ENCODE results near the gene TOB1.

The TOB1 gene

GRCh38 chr17:50844117-50844700, 21.9 kb downstream of the TOB1 start:
- no peak for DNase-seq

DNA sequence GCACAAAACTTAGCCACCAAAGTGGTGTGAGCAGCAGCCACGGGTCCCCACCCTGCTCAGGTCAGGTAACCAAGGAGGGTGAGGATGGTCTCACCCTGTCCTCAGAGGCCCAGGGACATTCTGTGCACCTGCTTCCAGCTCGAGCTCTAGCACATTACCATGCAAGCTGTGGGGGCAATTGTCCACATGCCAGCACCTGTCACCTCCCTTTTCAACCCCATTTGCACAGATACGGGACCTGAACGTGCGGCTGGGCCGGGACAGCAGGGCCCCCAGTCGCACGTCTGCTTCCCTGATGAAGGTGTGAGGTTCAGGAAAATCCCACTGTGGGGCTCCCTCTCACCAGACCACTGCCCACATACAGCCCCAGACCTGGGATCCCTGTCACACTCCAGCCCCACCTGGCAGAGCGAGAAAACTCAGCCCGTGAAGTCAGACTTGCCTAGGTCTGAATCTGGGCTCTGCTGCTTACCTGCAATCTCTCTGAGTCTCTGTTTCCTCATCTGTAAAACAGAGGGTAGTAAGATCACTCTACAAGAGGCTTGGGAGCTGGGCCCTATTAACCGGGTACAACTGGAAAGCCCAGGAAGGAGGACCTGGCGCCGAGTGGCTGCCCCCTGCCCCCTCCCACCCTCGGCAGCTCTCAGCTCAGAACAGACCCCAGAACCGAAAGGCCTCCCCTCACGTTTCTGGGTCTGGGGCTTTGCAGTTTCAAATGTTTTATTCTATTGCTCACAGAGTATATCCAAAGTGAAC, 22.8 kb downstream of the TOB1 start:
- DNase-seq, result no peak

- no peak for DNase-seq
Observed at GRCh38 chr17:50842506-50843149, 23.5 kb downstream of the TOB1 start.

GRCh38 chr17:50841949-50842354, 24.2 kb downstream of the TOB1 start:
- peak; percentile 50 for DNase-seq

DNA sequence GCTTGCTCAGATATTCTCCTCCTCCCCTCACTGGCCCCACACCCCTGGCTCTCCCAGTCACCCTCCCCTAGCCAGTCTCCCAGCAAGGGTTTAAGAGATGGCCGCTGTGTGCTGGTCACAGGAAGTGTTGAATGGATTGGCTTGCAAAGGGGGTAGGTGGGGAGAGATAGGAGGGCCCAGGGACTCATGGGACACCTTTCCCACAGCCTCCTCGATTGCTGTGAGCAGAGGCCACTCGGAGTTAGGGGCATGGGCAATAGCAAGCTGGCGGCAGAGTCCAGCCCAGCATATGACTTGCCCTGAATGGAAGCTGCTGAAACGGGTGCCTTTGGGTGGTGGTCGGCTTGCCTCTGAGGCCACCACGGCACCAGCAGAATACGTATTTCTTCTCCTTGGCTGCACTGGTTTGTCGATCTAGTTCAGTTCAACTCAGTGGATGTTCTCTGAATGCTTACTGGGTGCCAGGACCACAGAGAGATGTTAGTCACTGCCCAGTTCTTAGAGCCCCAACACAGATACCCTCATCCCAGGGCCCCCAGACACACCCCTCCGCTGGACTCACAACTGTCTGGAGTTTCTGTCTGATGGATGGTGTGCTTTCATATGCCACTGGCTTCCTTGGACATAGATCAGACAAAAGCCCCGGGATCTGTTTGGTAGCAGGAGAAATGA, 24.7 kb downstream of the TOB1 start:
- DNase-seq, result no peak

DNA sequence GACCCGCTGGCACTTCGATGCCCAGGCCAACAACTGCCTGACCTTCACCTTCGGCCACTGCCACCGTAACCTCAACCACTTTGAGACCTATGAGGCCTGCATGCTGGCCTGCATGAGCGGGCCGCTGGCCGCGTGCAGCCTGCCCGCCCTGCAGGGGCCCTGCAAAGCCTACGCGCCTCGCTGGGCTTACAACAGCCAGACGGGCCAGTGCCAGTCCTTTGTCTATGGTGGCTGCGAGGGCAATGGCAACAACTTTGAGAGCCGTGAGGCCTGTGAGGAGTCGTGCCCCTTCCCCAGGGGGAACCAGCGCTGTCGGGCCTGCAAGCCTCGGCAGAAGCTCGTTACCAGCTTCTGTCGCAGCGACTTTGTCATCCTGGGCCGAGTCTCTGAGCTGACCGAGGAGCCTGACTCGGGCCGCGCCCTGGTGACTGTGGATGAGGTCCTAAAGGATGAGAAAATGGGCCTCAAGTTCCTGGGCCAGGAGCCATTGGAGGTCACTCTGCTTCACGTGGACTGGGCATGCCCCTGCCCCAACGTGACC, 25.8 kb downstream of the TOB1 start:
- no peak for DNase-seq

DNA sequence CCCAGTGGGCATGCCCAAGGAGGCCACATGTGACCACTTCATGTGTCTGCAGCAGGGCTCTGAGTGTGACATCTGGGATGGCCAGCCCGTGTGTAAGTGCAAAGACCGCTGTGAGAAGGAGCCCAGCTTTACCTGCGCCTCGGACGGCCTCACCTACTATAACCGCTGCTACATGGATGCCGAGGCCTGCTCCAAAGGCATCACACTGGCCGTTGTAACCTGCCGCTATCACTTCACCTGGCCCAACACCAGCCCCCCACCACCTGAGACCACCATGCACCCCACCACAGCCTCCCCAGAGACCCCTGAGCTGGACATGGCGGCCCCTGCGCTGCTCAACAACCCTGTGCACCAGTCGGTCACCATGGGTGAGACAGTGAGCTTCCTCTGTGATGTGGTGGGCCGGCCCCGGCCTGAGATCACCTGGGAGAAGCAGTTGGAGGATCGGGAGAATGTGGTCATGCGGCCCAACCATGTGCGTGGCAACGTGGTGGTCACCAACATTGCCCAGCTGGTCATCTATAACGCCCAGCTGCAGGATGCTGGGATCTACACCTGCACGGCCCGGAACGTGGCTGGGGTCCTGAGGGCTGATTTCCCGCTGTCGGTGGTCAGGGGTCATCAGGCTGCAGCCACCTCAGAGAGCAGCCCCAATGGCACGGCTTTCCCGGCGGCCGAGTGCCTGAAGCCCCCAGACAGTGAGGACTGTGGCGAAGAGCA, 26.4 kb downstream of the TOB1 start:
- DNase-seq, result no peak

DNA sequence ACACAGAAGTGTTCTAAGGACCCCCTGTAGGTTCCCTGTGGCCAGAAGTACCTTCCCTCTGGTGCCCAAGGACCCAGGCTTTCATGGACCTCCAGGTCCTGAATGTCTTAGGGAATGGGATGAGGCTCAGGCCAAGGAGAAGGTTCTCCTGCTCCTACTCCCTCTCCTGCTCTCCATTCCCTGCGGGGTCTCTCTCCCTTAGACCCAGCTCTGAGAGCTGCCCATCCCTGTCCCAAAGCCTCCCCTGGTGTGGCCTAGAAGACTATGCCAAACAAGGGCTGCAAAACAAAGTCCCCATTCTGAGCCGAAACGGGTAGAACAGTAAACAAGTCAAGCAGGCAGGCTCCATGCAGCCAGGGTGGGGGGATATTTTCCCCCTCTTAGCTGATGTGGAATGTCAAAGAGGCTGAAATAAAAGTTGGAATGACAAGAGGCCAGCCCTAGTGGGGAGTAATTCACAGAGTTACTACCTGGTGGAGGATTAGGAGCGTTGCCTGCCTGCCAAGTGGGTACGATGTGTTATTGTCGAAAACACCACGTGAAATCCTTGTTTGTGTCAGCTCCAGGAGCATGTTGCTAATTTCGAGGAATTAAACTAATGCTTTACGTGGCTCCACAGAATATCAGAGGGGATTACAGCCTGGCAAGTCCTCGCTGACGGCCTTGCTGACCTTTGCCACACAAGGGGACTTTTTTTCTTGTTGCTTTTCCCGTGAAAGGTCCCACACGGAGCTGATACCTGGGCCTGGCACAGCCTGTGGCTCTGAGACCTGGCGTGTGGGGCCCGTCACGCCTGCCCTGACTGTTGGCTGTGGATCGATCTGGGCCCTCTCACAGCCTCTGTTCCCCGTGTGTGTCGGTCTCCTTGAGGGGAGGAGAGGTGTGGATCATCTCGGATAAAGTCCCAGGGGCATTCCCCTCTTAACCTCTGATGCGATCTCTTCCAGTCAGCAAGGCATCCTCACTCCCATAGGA, 27.9 kb downstream of the TOB1 start:
- no peak for DNase-seq

DNA sequence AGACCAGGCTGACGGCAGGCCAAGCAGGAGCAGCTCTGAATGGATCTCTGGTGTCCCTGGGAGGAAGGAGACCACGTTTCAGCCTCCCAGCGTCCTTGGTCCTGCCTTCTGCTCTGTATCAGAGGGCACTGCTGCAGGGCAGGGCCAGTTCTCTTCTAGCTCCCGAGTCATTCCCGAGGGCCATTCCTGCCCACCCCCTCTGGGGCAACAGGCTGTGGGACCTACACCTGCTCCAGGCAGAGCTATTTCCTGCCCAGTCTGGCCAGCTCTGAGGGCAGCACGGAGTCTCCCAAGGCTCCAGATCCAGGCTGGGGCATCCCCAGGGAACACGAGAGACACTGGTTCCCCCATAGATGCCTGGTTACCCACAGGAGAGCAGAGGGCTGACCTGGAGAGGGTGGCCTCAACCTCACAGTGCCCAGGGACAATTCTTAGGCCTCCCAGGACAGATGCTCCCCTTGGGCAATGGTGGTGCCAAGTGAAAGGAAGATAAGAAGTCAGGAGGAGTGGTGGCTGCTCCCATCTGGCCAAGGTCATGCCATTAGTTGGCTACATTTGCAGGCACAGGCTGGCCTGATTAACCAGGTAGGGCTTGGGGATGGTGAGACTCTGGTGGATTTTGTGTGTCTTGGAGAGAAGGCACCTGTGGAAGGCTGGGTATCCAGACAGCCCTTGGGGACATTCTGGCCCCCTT, 28.7 kb downstream of the TOB1 start:
- no peak for DNase-seq

GRCh38 chr17:50836826-50837225, 29.3 kb downstream of the TOB1 start:
- DNase-seq, result no peak

- DNase-seq, result peak; percentile 38
Observed at GRCh38 chr17:50835301-50836234, 30.6 kb downstream of the TOB1 start, which contains the start of gene WFIKKN2. Gene WFIKKN2 (plus strand): TSS chr17:50835586. CDS start chr17:50835938, 352 bp downstream.

DNA sequence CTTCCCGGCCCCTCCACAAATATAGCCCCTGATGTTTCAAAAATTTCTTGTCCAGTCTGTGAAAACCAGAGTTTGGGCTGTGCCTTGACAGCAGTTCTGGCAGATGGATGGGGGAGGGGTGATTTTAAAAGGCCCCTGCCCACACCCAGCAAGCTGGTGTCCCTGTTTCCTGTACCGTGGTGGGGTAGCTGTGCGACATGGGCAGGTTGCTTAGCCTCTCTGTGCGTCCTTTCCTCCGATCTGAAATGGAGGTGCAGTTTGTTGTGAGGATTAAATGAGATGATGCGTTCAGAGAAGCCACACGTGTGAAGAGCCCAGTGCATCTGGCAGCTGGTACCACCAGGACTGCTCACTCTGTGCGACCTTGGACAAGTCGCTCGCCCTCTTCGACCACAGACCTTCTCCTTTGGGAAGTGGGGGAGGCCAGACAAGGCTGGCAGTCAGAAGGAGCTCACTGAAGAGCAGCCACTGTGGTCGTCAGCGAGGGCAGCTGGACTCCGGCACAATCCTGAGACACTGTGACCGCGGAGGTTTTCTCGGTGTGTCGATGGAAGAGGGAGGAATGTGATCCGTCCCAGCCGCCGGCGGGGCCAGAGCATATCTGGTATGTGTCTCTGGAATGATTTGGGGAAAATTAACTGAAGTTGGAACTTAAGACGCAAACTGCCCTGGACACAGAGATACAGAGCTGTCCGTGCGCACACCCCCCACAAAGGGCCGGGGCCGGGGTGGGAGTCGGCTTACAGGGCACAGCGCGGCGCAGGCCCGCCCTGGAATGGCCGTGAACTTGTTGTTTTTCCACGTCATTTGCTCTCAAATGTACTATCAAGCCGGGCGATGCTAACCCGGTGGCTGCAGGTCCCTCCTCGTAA, 31.5 kb downstream of the TOB1 start:
- DNase-seq, result peak; percentile 4

- DNase-seq, result no peak
Observed at GRCh38 chr17:50833510-50834428, 32.4 kb downstream of the TOB1 start.

DNA sequence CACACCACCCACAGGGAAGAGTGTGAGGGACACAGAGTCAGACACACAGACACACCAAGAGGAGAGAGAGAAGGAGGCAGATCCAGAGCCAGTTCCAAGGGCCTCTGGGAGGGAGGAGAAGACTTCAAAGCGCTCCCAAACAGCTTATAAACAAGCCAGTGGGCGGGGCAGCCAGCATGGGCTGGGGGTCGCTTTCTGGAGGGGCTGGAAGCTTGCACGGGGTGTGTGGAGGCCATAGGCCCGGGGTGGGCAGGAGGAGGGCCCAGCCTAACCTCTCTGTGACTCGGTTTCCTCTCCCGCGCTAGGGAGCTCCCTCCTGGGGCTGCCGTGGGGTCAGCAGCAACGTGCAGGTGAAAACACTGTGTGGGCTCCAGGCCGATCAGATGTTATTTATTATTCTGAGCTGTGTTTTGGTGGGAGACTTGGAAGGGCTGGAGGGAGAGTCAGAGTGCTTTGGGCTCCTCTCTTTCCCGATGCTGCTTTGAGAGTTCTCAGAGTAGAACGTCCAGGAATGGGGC, 33.2 kb downstream of the TOB1 start:
- DNase-seq, result no peak

GRCh38 chr17:50832267-50832863, 33.8 kb downstream of the TOB1 start:
- no peak for DNase-seq

- DNase-seq, result no peak
Observed at GRCh38 chr17:50831471-50831928, 34.7 kb downstream of the TOB1 start.

DNA sequence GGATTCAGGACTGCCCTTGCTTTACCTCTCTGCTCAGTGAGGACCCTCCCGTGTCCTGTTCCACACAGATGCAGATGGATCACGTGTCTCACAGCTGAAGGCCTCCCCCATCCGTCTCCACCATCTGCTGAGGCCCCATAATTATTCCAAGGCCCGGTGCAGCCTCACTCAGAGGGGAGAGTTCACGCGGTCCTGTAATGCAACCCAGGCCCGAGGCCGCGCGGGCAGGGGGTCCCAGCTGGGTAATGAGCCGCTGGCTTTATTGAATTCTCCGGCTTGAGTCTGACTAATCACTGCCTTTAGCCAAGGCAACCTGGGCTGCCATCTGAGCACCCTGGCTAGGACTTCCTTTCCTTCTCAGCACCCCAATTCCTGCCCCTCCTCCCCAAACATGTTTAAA, 35.2 kb downstream of the TOB1 start:
- peak; percentile 72 for DNase-seq

Data from NCI-H2171 (cell line).